Neuron (in vitro differentiated cells): Measurements from ENCODE around the gene CDHR5.
A peak's percentile ranks its signal among the peaks of the same experiment; 100 is the strongest.

ENCODE experiments used
- H2AFZ ChIP-seq: one replicate; pipeline ENCODE4 v1.6.1; 2013; ENCODE audit warnings: low read depth, mild to moderate bottlenecking, inconsistent platforms, low read length, moderate library complexity
- H3K27me3 ChIP-seq: one replicate; pipeline ENCODE4 v1.6.1; 2013; ENCODE audit warnings: low read length; ENCODE audit not compliant: insufficient read depth
- H3K36me3 ChIP-seq: one replicate; pipeline ENCODE4 v1.6.1; 2013; ENCODE audit warnings: low read length; ENCODE audit not compliant: insufficient read depth
- H3K4me1 ChIP-seq: one replicate; pipeline ENCODE4 v1.6.1; 2013; ENCODE audit warnings: low read length; ENCODE audit not compliant: insufficient read depth
- H3K4me3 ChIP-seq: 2 replicates; pipeline ENCODE4 v1.5.1; 2013; ENCODE audit warnings: mild to moderate bottlenecking, low read length, moderate library complexity
- H3K9me3 ChIP-seq: one replicate; pipeline ENCODE4 v1.6.1; 2013; ENCODE audit warnings: low read length

CDHR5 gene

DNA sequence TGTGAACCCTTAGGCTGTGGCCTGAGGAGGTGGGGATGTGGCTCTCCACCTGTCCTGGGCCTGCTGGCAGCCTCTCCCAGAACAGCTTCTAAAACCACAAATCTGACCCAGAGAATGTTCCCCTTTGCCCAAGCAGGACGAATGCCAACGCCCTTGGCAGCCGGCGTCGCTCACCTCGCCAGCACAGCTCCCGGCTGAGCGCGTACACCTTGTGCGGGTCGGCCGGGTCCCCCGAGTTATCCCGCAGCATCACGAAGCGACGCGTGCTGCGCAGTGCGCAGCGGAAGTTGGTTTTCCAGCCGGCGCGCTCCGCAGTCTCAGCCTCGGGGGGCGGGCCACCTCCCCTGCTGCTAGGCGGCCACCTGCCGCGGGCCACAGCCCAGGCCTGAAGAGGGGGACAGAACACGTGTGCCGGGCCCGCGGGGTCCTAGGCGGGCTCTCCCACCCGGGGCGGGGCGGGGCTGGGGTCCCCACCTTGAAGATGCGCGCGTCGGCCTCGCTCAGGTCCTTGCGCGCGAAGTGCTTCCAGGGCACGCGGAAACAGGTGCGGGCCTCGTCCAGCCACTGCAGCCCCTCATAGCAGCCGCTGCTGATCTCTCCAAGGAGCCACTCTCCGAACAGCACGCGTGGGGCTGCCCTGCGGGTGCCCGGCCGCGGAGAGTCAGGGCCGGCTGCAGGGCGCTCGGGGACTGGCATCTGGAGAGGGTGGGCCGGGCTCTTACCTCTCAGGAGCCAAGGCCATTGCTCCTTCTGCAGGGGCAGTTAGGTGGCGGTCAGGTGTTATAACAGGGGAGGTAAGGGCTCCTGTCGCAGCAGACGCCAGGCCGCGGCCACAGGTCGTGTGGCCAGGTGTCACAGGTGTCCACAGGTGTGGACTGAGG is 9.9 kb downstream of the CDHR5 start:
- Histone ChIP-seq H3K4me3 (peak overlapping the region; percentile 62), H3K4me1 (peaks cover 11% of the 10 kb centered on the region), H3K9me3 (no peaks in the 10 kb centered on the region), H3K27me3 (no peaks in the 10 kb centered on the region), H2AFZ (peak overlapping the region; percentile 3), H3K36me3 (peaks cover 43% of the 10 kb centered on the region)

DNA sequence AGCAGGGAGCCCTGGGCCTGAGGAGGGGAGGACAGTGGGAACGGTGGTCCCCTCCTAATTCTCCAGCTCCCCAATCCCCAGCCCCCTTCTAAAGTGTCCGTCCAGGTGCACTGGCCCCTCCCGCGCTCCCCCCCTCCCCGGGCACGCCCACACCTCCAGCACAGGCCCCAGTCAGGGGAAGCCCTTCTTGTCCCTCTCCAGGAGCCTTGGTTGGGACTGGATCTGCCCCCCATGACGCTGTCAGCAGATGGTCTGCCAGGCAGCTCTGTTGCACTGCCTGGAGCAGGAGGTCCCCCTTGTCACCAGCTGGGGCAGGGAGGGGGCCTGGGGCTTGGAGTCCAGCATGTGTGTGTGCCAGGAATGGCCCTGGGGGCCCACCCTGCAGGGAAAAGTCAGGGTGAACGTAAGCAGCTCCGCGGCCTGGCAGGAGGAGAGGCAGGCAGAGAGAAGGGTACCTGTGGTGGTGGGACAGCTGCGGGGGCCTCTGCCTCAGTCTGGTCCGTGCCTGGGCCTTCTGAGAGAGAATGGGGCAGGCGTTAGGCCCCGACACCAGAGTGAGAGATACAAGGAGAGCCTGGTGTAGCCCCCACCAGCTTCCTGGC is 10.6 kb downstream of the CDHR5 start:
- peaks cover 11% of the 10 kb centered on the region for H3K4me1 ChIP-seq
- no peak overlapping the region for H3K4me3 ChIP-seq
- H3K27me3 ChIP-seq, result no peaks in the 10 kb centered on the region
- H2AFZ ChIP-seq, result no peak overlapping the region
- peaks cover 49% of the 10 kb centered on the region for H3K36me3 ChIP-seq
- H3K9me3 ChIP-seq, result no peaks in the 10 kb centered on the region

DNA sequence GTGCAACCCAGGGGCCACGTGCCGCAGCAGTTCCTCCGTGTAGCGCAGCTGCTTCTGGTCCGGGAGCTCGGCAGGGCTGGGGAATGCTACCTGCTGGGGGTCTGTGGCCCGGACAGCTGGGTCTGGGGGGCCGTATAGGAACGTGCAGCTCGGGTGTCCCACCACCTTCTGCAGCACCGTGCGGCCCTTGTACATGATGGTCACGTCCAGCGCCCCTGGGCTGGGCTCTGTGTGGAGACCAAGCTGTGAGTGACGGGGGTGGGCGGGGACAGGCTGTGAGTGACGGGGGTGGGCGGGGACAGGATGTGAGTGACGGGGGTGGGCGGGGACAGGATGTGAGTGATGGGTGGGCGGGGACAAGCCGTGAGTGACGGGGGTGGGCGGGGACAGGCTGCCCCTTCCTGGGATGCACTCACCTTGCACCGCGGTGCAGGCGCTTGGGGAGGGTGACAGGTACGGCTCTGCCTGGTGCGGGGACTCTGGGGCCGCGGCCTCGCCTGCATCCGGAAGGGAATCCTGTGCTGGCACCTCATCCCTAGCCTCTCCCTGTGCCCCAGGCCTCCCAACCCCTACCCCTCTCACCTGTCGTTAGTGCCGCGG is 11.3 kb downstream of the CDHR5 start:
- Histone ChIP-seq H3K36me3 (peaks cover 55% of the 10 kb centered on the region), H3K4me1 (peaks cover 11% of the 10 kb centered on the region), H3K4me3 (no peak overlapping the region), H2AFZ (no peak overlapping the region), H3K9me3 (no peaks in the 10 kb centered on the region), H3K27me3 (no peaks in the 10 kb centered on the region)

DNA sequence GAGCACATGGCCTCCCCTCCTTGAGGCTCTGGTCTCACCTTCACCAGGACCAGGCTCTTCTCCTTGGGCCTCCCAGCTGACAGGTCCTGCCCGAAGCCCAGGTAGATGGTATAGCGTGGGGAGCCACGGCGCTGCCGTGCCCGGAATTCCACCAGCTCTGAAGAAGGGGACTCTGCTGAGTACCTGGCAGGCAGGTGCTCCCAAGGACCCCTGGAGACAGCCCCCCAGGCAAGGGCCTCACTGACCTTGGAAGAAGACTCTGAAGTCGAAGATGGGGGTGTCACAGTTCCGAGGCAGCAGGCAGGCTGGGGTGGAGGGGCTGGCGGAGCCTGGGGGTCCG is 11.8 kb downstream of the CDHR5 start:
- Histone ChIP-seq H3K36me3 (peaks cover 56% of the 10 kb centered on the region), H2AFZ (no peak overlapping the region), H3K4me3 (no peak overlapping the region), H3K4me1 (peaks cover 11% of the 10 kb centered on the region), H3K9me3 (no peaks in the 10 kb centered on the region), H3K27me3 (no peaks in the 10 kb centered on the region)

DNA sequence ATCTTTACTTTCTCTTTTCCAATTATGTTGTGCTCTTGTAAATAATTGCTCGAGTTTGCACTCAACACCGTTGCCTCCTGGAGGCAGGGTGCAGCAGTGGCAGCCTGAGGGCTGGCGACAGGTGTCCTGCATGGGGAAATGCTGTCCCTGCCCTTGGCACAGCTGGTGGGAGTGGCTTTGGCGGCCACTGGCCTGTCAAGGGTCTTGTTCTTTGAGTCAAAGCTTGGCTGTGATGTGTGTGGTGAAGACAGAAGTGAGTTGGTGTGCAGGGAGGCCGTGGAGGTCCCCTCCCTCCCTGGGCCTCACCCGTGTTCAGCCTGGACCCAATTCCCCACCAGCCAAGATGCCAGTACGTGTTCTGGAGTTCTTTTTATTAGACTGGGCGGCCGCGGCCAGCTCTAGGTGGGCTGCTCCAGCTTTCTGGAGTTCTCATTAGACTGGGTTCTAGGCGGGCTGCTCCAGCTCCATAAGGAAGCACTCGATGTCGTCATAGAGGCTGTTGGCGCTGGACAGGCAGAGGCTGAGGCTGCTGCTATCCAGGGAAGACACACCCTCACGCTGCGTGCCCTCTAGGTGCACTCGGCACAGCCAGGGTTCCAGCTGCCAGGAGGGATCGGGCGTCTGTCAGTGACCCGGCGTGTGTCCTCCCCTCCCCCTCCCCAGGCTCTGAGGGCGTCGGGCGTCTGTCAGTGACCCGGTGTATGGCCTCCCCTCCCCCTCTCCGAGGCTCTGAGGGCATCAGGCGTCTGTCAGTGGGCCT is 12.4 kb downstream of the CDHR5 start:
- no peak overlapping the region for H3K4me3 ChIP-seq
- H3K27me3 ChIP-seq, result no peaks in the 10 kb centered on the region
- no peaks in the 10 kb centered on the region for H3K9me3 ChIP-seq
- H3K36me3 ChIP-seq, result peaks cover 59% of the 10 kb centered on the region
- H3K4me1 ChIP-seq, result peaks cover 11% of the 10 kb centered on the region
- H2AFZ ChIP-seq, result no peak overlapping the region

DNA sequence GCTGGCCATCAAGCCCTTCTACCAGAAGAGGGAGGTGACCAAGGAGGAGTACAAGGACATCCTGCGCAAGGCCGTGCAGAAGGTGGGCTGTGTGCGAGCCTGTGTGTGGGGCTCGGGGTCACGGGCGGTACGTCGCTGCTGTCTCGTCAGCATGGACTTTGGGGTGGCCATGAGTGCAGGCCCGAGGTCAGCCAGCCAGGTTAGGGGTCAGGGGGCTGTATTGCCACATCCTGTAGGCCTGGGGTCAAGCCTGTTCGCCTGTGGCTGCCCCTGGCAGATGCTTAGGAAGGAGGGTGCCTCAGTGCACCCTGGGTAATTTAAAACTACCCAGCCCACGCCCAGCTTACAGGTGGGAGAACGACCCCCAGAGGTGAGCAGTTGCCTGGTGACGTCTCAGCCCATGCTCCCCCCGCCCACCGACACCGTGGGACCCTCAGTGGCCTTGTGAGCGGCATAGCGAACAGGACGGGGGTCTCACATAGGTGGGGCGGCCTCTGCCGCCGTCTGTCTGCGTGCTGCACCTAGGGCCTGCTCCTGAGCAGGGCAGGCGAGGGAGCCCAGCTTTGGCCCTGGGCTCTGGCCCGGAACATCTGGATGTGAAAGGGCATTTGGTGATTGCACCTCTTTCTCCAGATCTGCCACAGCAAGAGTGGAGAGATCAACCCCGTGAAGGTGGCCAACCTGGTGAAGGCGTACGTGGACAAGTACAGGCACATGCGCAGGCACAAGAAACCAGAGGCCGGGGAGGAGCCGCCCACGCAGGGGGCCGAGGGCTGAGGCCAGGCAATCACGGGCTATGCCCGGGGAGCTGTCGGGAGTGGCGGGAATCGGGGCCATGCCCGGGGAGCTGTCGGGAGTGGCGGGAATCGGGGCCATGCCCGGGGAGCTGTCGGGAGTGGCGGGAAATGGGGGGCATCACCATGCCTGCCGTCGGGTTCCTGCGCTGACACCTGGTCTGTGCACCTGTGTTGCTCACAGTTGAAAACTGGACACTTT is 13.5 kb downstream of the CDHR5 start:
- peaks cover 69% of the 10 kb centered on the region for H3K36me3 ChIP-seq
- H3K4me1 ChIP-seq, result peaks cover 11% of the 10 kb centered on the region
- H2AFZ ChIP-seq, result no peak overlapping the region
- H3K27me3 ChIP-seq, result no peaks in the 10 kb centered on the region
- H3K9me3 ChIP-seq, result no peaks in the 10 kb centered on the region
- no peak overlapping the region for H3K4me3 ChIP-seq

DNA sequence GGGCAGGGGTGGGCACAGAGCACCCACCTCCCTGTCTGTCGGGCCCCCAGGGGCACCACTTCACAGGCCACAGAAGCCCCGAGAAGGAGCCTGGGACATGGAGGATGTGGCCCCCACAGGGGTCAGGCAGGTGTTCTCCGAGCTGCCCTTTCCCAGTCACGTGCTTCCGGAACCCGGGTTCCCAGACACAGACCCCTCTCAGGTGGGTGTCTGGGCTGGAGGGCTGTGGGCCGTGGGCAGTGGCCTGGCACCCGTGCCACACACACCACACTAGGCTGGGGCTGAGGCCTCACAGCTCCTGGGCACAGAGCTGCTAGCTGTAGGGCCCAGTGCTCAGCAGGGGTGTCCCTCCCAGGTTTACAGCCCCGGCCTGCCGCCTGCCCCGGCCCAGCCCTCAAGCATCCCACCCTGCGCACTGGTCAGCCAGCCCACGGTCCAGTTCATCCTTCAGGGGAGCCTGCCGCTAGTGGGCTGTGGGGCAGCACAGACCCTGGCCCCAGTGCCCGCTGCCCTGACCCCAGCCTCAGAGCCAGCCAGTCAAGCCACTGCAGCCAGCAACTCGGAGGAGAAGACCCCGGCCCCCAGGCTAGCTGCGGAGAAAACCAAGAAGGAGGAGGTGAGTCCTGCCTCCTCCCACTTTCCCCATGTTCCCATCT is 14.5 kb downstream of the CDHR5 start:
- Histone ChIP-seq H3K4me3 (no peak overlapping the region), H3K9me3 (no peaks in the 10 kb centered on the region), H3K27me3 (no peaks in the 10 kb centered on the region), H3K4me1 (peaks cover 5% of the 10 kb centered on the region), H3K36me3 (peaks cover 80% of the 10 kb centered on the region), H2AFZ (no peak overlapping the region)

DNA sequence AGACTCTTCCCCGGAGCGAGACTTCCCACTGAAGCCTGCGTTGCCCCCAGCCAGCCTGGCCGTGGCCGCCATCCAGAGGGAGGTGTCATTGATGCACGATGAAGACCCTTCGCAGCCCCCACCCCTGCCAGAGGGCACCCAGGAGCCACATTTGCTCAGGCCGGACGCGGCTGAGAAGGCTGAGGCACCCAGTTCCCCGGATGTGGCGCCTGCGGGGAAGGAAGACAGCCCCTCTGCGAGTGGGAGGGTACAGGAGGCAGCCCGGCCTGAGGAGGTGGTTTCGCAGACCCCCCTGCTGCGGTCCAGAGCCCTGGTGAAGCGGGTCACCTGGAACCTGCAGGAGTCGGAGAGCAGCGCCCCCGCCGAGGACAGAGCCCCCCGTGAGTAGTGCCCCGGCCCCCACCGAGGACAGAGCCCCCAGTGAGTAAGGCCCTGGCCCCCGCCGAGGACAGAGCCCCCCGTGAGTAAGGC is 15.4 kb downstream of the CDHR5 start:
- no peak overlapping the region for H2AFZ ChIP-seq
- H3K4me3 ChIP-seq, result no peak overlapping the region
- peaks cover 2% of the 10 kb centered on the region for H3K4me1 ChIP-seq
- H3K36me3 ChIP-seq, result peaks cover 88% of the 10 kb centered on the region
- H3K9me3 ChIP-seq, result no peaks in the 10 kb centered on the region
- no peaks in the 10 kb centered on the region for H3K27me3 ChIP-seq

DNA sequence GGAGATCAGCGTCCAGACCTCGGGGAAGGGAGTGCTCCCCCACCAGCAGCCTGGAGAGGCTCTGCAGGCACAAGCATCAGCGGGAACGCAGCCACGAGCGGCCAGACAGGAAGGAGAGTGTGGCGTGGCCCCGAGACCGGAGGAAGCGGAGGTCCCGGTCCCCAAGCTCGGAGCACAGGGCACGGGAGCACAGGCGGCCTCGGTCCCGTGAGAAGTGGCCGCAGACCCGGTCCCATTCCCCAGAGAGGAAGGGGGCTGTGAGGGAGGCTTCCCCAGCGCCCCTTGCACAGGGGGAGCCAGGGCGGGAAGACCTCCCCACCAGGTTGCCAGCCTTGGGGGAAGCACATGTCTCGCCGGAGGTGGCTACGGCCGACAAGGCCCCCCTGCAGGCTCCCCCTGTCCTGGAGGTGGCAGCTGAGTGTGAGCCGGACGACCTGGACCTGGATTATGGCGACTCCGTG is 15.9 kb downstream of the CDHR5 start:
- H3K9me3 ChIP-seq, result no peaks in the 10 kb centered on the region
- peaks cover 2% of the 10 kb centered on the region for H3K4me1 ChIP-seq
- no peaks in the 10 kb centered on the region for H3K27me3 ChIP-seq
- H2AFZ ChIP-seq, result no peak overlapping the region
- no peak overlapping the region for H3K4me3 ChIP-seq
- peaks cover 94% of the 10 kb centered on the region for H3K36me3 ChIP-seq

DNA sequence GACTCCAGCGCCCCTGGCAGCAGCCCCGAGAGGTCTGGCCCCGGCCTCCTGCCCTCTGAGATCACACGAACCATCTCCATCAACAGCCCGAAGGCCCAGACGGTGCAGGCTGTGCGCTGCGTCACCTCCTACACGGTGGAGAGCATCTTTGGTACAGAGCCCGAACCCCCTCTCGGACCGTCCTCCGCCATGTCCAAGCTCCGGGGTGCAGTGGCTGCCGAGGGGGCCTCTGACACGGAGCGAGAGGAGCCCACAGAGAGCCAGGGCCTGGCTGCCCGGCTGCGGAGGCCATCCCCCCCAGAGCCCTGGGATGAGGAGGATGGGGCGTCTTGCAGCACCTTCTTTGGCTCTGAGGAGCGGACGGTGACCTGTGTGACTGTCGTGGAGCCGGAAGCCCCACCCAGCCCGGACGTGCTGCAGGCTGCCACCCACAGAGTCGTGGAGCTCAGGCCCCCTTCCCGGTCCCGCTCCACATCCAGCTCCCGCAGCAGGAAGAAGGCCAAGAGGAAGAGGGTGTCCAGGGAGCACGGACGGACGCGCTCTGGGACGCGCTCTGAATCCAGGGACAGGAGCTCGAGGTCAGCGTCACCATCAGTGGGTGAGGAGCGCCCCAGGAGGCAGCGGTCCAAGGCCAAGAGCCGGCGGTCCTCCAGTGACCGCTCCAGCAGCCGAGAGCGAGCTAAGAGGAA is 16.6 kb downstream of the CDHR5 start:
- H3K4me3 ChIP-seq, result no peak overlapping the region
- peaks cover 96% of the 10 kb centered on the region for H3K36me3 ChIP-seq
- no peaks in the 10 kb centered on the region for H3K4me1 ChIP-seq
- H2AFZ ChIP-seq, result no peak overlapping the region
- H3K9me3 ChIP-seq, result no peaks in the 10 kb centered on the region
- no peaks in the 10 kb centered on the region for H3K27me3 ChIP-seq

DNA sequence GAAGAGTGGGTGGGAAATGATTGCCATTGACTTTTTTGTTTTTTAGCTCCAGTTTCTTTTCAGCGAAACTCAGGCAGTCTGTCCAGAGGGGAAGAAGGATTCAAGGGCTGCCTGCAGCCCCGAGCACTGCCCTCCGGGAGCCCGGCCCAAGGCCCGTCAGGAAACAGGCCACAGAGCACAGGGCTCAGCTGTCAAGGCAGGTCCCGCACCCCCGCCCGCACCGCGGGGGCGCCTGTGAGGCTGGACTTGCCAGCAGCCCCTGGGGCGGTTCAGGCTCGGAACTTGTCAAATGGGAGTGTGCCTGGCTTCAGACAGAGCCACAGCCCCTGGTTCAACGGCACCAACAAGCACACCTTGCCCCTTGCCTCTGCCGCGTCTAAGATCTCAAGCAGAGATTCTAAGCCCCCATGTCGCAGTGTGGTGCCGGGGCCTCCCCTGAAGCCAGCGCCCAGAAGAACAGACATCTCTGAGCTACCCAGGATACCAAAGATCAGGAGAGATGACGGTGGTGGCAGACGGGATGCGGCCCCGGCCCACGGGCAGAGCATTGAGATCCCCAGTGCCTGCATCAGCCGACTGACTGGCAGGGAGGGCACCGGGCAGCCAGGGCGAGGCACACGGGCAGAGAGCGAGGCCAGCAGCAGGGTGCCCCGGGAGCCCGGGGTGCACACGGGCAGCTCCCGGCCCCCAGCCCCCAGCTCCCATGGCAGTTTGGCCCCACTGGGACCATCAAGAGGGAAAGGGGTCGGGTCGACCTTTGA is 17.6 kb downstream of the CDHR5 start:
- no peaks in the 10 kb centered on the region for H3K27me3 ChIP-seq
- H3K4me1 ChIP-seq, result no peaks in the 10 kb centered on the region
- no peaks in the 10 kb centered on the region for H3K9me3 ChIP-seq
- no peak overlapping the region for H3K4me3 ChIP-seq
- peaks cover 95% of the 10 kb centered on the region for H3K36me3 ChIP-seq
- no peak overlapping the region for H2AFZ ChIP-seq
